CD4-positive, CD25-positive, alpha-beta regulatory T cell (primary cell): Measurements from ENCODE around the gene MED12L. TPM values are rescaled to one million over a fixed set of nuclear protein-coding genes. Genes with fewer than 3 reads are reported as not detected.

Experiments used
- ATAC-seq, 2 donors: fragments of 150-1000 bp; cut with Tn5 transposase; one replicate each; pipeline ENCODE4 v1.10.0; 2021; ENCODE audit warnings: low read depth in 2 of 2, moderate number of reproducible peaks in 2 of 2, moderate library complexity in 1 of 2
- DNase-seq, 3 donors: peaks; one replicate each; pipeline versions ENCODE4 v3.0.0 to v3.0.0-alpha.2; 2012 to 2022; ENCODE audit warnings: mixed read lengths in 1 of 3
- H3K27ac ChIP-seq: one replicate; pipeline ENCODE4 v1.7.0; 2013; ENCODE audit warnings: mild to moderate bottlenecking, low read length; ENCODE audit not compliant: insufficient read depth, poor library complexity, severe bottlenecking
- H3K27me3 ChIP-seq: one replicate; pipeline ENCODE4 v1.7.0; 2013; ENCODE audit warnings: low read length; ENCODE audit not compliant: control insufficient read depth, insufficient read depth
- H3K36me3 ChIP-seq: one replicate; pipeline ENCODE4 v1.7.0; 2013; ENCODE audit warnings: mild to moderate bottlenecking, low read length, moderate library complexity; ENCODE audit not compliant: control insufficient read depth, insufficient read depth
- H3K4me1 ChIP-seq: 2 replicates; pipeline ENCODE4 v1.7.0; 2013; ENCODE audit warnings: mild to moderate bottlenecking, low read length; ENCODE audit not compliant: insufficient read depth, control insufficient read depth, poor library complexity, severe bottlenecking
- H3K4me3 ChIP-seq: one replicate; pipeline ENCODE4 v1.7.0; 2013; ENCODE audit warnings: low read depth, mild to moderate bottlenecking, low read length, moderate library complexity
- H3K9me3 ChIP-seq, 2 experiments: 1 replicate in 1 of 2; 2 replicates in 1 of 2; pipeline ENCODE4 v1.7.0; 2013; ENCODE audit warnings: low read length in 2 of 2, mild to moderate bottlenecking in 1 of 2, moderate library complexity in 1 of 2; ENCODE audit not compliant: control insufficient read depth in 2 of 2
- H3K27ac Mint-ChIP-seq, 3 donors: one replicate each; pipeline ENCODE4 v1.8.0; 2020 to 2022; ENCODE audit warnings: mild to moderate bottlenecking in 3 of 3, mixed read lengths in 3 of 3, moderate library complexity in 2 of 3
- H3K27me3 Mint-ChIP-seq: one replicate; pipeline ENCODE4 v1.8.0; 2022; ENCODE audit warnings: mild to moderate bottlenecking, mixed read lengths
- H3K36me3 Mint-ChIP-seq: one replicate; pipeline ENCODE4 v1.8.0; 2020; ENCODE audit warnings: mixed read lengths
- H3K4me1 Mint-ChIP-seq, 4 donors: one replicate each; pipeline ENCODE4 v1.8.0; 2020 to 2022; ENCODE audit warnings: mixed read lengths in 4 of 4, mild to moderate bottlenecking in 1 of 4
- H3K4me3 Mint-ChIP-seq, 4 donors: one replicate each; pipeline ENCODE4 v1.8.0; 2020 to 2022; ENCODE audit warnings: mild to moderate bottlenecking in 4 of 4, mixed read lengths in 4 of 4, moderate library complexity in 3 of 4
- H3K9me3 Mint-ChIP-seq, 7 donors: one replicate each; pipeline ENCODE4 v1.8.0; 2020 to 2022; ENCODE audit warnings: mixed read lengths in 7 of 7, mild to moderate bottlenecking in 3 of 7, moderate library complexity in 2 of 7
- polyA plus RNA-seq, 4 donors: library from polyadenylated mRNA; unstranded; fragments of 300-500 nt; fragmentation: Illumina TruSeq; gene quantifications; one replicate each; pipeline ENCODE4 v1.2.3, GENCODE V29; 2021
- total RNA-seq: library from RNA; stranded (reverse); gene quantifications from one replicate; pipeline ENCODE4 v1.2.3, GENCODE V29; 2022

The MED12L gene
- total and polyA plus RNA-seq, 5 donors from 2014 or later = 2.7 TPM; not detected in 4

- ATAC-seq (no peak), DNase-seq (no peak)
- Mint-ChIP-seq H3K36me3 (no peaks in the 10 kb centered on the region), H3K27me3 (no peaks in the 10 kb centered on the region), H3K27ac (no peak overlapping the region), H3K9me3 (peaks cover 0 to 3% (median 0%) of the 10 kb centered on the region in 7 donors), H3K4me1 (no peaks in the 10 kb centered on the region), H3K4me3 (no peak overlapping the region)
- Histone ChIP-seq H3K4me3 (no peak overlapping the region), H3K27ac (no peak overlapping the region), H3K36me3 (no peaks in the 10 kb centered on the region), H3K27me3 (no peaks in the 10 kb centered on the region), H3K4me1 (no peaks in the 10 kb centered on the region), H3K9me3 (no peaks in the 10 kb centered on the region)
Observed at GRCh38 chr3:151432616-151433372, 347.3 kb downstream of the MED12L start.

- Mint-ChIP-seq H3K27ac (no peak overlapping the region), H3K4me3 (no peak overlapping the region), H3K27me3 (no peaks in the 10 kb centered on the region), H3K9me3 (peaks cover 0 to 3% (median 0%) of the 10 kb centered on the region in 7 donors), H3K36me3 (no peaks in the 10 kb centered on the region), H3K4me1 (no peaks in the 10 kb centered on the region)
- H3K4me3 ChIP-seq = no peak overlapping the region
- no peaks in the 10 kb centered on the region for H3K4me1 ChIP-seq
- H3K36me3 ChIP-seq = no peaks in the 10 kb centered on the region
- no peaks in the 10 kb centered on the region for H3K9me3 ChIP-seq
- no peak overlapping the region for H3K27ac ChIP-seq
- DNase-seq (no peak), ATAC-seq (no peak)
- H3K27me3 ChIP-seq = no peaks in the 10 kb centered on the region
Observed at GRCh38 chr3:151434151-151434890, 348.9 kb downstream of the MED12L start.

- Histone ChIP-seq H3K4me1 (no peaks in the 10 kb centered on the region), H3K9me3 (no peaks in the 10 kb centered on the region), H3K36me3 (no peaks in the 10 kb centered on the region), H3K27me3 (no peaks in the 10 kb centered on the region), H3K4me3 (no peak overlapping the region), H3K27ac (no peak overlapping the region)
- Mint-ChIP-seq H3K36me3 (no peaks in the 10 kb centered on the region), H3K27me3 (peaks cover 5% of the 10 kb centered on the region), H3K4me1 (no peaks in the 10 kb centered on the region), H3K9me3 (no peaks in the 10 kb centered on the region), H3K27ac (no peak overlapping the region), H3K4me3 (no peak overlapping the region)
- ATAC-seq (no peak), DNase-seq (no peak)
Observed at GRCh38 chr3:151436675-151437446, 351.4 kb downstream of the MED12L start.

GRCh38 chr3:151437906-151438305, 352.4 kb downstream of the MED12L start:
- no peak overlapping the region for H3K27ac ChIP-seq
- H3K4me1 Mint-ChIP-seq = no peaks in the 10 kb centered on the region
- no peak overlapping the region for H3K4me3 Mint-ChIP-seq
- no peak for ATAC-seq
- H3K36me3 Mint-ChIP-seq = no peaks in the 10 kb centered on the region
- H3K27ac Mint-ChIP-seq = no peak overlapping the region
- H3K27me3 ChIP-seq = no peaks in the 10 kb centered on the region
- H3K4me3 ChIP-seq = no peak overlapping the region
- DNase-seq = no peak
- H3K36me3 ChIP-seq = no peaks in the 10 kb centered on the region
- peaks cover 5% of the 10 kb centered on the region for H3K27me3 Mint-ChIP-seq
- H3K9me3 Mint-ChIP-seq = no peaks in the 10 kb centered on the region
- no peaks in the 10 kb centered on the region for H3K9me3 ChIP-seq
- H3K4me1 ChIP-seq = no peaks in the 10 kb centered on the region

- H3K27ac Mint-ChIP-seq = no peak overlapping the region
- peak in 1 of 2 donors; percentile 47 for ATAC-seq
- no peak overlapping the region for H3K4me3 ChIP-seq
- H3K4me1 Mint-ChIP-seq = no peaks in the 10 kb centered on the region
- no peak overlapping the region for H3K27ac ChIP-seq
- H3K27me3 ChIP-seq = no peaks in the 10 kb centered on the region
- H3K27me3 Mint-ChIP-seq = peaks cover 5% of the 10 kb centered on the region
- H3K4me1 ChIP-seq = no peaks in the 10 kb centered on the region
- no peaks in the 10 kb centered on the region for H3K36me3 Mint-ChIP-seq
- H3K4me3 Mint-ChIP-seq = no peak overlapping the region
- H3K9me3 ChIP-seq = no peaks in the 10 kb centered on the region
- peaks cover 0 to under 1% (median 0%) of the 10 kb centered on the region in 7 donors for H3K9me3 Mint-ChIP-seq
- DNase-seq = peak in 2 of 3 donors; percentile 19 to 38
- no peaks in the 10 kb centered on the region for H3K36me3 ChIP-seq
Observed at GRCh38 chr3:151439652-151440125, 354.2 kb downstream of the MED12L start.

- H3K9me3 ChIP-seq = no peaks in the 10 kb centered on the region
- ATAC-seq = no peak
- Mint-ChIP-seq H3K36me3 (no peaks in the 10 kb centered on the region), H3K9me3 (peaks cover 0 to 2% (median 0%) of the 10 kb centered on the region in 7 donors), H3K27me3 (peaks cover 5% of the 10 kb centered on the region), H3K4me3 (no peak overlapping the region), H3K4me1 (no peaks in the 10 kb centered on the region), H3K27ac (no peak overlapping the region)
- no peak overlapping the region for H3K27ac ChIP-seq
- H3K4me1 ChIP-seq = no peaks in the 10 kb centered on the region
- no peak overlapping the region for H3K4me3 ChIP-seq
- no peaks in the 10 kb centered on the region for H3K27me3 ChIP-seq
- no peak for DNase-seq
- H3K36me3 ChIP-seq = no peaks in the 10 kb centered on the region
Observed at GRCh38 chr3:151440940-151441339, 355.5 kb downstream of the MED12L start.

- H3K27ac Mint-ChIP-seq = no peak overlapping the region
- H3K36me3 Mint-ChIP-seq = no peaks in the 10 kb centered on the region
- no peaks in the 10 kb centered on the region for H3K4me1 ChIP-seq
- no peak for ATAC-seq
- no peaks in the 10 kb centered on the region for H3K4me1 Mint-ChIP-seq
- no peak overlapping the region for H3K27ac ChIP-seq
- no peak overlapping the region for H3K4me3 Mint-ChIP-seq
- H3K9me3 Mint-ChIP-seq = peaks cover 0 to 2% (median 0%) of the 10 kb centered on the region in 7 donors
- no peaks in the 10 kb centered on the region for H3K27me3 ChIP-seq
- H3K36me3 ChIP-seq = no peaks in the 10 kb centered on the region
- DNase-seq = no peak
- H3K4me3 ChIP-seq = no peak overlapping the region
- H3K9me3 ChIP-seq = no peaks in the 10 kb centered on the region
- H3K27me3 Mint-ChIP-seq = peaks cover 5% of the 10 kb centered on the region
Observed at GRCh38 chr3:151443583-151443982, 358.1 kb downstream of the MED12L start.
